Left lobe of liver (tissue), 2 donors: Measurements from ENCODE around the gene PPP1R9B. TPM values are rescaled to one million over a fixed set of nuclear protein-coding genes. Genes with fewer than 3 reads are reported as not detected.

Source experiments
- ATAC-seq: fragments of 200-7000 bp; cut with Tn5 transposase; one replicate; pipeline ENCODE4 v1.9.1; 2020; ENCODE audit warnings: mild to moderate bottlenecking, moderate library complexity
- DNase-seq: peaks from one replicate; pipeline ENCODE4 v3.0.0-alpha.2; 2020; ENCODE audit warnings: low spot score
- total RNA-seq: library from RNA; stranded (reverse); gene quantifications from one replicate; pipeline ENCODE4 v1.2.1, GENCODE V29; 2021
- donor health status: DM: no; HTN: no; CAD: no; lungs with moderate emphysema.
- donor health status: DM: no; HTN: yes; CAD: no.

Gene PPP1R9B, protein sequence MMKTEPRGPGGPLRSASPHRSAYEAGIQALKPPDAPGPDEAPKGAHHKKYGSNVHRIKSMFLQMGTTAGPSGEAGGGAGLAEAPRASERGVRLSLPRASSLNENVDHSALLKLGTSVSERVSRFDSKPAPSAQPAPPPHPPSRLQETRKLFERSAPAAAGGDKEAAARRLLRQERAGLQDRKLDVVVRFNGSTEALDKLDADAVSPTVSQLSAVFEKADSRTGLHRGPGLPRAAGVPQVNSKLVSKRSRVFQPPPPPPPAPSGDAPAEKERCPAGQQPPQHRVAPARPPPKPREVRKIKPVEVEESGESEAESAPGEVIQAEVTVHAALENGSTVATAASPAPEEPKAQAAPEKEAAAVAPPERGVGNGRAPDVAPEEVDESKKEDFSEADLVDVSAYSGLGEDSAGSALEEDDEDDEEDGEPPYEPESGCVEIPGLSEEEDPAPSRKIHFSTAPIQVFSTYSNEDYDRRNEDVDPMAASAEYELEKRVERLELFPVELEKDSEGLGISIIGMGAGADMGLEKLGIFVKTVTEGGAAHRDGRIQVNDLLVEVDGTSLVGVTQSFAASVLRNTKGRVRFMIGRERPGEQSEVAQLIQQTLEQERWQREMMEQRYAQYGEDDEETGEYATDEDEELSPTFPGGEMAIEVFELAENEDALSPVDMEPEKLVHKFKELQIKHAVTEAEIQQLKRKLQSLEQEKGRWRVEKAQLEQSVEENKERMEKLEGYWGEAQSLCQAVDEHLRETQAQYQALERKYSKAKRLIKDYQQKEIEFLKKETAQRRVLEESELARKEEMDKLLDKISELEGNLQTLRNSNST
- 18.1 TPM for total RNA-seq

DNA sequence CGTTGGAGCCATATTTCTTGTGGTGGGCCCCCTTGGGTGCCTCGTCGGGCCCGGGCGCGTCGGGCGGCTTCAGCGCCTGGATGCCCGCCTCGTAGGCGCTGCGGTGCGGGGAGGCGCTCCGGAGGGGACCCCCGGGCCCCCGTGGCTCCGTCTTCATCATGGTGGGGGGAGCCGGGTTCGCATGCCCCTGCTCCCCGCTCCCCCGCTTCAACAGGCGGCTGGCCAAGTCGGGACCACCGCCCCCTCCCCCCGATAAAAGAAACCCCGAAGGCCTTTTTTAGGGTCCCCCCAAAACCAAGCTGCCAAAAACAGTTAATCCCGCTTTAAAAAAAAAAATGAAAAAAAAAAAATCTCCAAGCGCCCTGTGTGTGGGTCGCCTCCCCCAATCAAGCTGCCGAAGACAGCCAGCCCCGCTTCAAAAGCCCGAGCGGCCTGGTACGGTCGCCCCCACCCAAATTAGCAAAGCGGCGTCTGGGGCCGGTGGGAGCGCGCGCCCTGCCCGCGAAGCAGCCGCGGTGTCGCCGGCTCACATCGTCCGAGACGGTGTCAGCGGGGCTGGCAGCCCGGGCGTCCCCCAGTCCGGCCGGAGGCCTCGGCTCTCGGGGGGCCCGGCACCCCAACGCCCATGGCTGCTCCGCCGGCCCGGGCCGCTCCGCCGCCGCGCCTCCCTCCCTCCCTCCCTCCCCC, at the start of gene PPP1R9B:
Gene PPP1R9B (minus strand): TSS at position 324 of the 687 bp plus-strand sequence. CDS start 164 bp downstream, at position 160.
- no peak for DNase-seq
- ATAC-seq = no peak

DNA sequence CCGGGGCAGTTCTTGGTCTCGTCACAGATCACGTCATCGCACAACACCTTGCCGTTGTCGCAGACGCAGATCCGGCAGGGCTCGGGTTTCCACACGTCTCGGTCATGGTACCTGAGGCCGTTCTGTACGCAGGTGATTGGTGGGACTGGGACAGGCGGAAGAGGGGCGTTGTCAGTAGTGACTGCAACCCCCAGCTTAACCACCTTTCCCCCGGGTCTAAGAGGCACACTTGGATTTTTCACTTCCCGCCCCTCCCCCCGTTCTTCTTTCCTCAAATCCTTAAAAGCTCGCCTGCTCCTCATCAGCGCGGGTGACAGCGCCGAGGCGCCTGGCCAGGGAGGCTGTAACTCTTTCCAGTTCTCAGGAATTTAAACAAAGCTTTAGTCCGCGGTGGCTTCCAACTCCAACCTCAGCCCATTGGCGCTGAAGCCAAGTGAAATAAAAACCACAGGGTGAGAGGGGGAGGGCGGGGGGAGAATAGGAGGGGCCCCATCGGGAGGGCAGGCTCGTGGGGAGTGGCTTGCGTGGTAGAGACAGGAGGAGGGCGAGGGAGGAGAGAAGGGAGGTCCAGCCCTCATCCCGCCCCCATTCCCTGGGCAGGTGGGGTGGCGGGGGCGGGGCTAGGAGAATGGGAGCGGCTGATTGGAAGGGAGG, 49.5 kb upstream of the PPP1R9B start:
- ATAC-seq = peak; percentile 90

DNA sequence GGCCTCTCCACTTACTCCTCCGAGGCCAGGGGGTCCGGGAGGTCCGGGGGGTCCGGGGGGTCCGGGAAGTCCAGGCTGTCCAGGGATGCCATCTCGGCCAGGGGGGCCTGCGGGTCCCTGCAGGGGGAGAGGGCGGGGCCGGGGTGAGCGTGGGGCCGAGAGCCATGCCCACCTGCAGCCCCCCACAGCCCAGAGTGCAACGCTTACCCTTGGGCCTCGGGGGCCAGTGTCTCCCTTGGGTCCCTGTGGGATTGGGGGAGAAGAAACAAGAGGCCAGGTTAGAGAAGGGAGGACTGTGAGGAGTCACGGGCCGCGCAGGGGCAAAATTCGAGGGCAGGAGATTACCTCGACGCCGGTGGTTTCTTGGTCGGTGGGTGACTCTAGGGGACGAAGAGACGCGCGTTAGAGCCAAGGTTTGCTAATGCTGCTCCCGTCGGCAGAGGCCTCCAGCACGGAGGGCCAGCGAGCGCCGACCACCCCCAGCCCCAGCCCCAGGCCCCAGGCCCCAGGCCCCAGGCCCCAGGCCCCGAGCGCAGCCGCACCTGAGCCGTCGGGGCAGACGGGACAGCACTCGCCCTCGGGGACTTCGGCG, 48.8 kb upstream of the PPP1R9B start:
- DNase-seq (no peak), ATAC-seq (no peak)

More for the DNA sequence above, 49.5 kb upstream of the PPP1R9B start:
- peak; percentile 89 for DNase-seq

DNA sequence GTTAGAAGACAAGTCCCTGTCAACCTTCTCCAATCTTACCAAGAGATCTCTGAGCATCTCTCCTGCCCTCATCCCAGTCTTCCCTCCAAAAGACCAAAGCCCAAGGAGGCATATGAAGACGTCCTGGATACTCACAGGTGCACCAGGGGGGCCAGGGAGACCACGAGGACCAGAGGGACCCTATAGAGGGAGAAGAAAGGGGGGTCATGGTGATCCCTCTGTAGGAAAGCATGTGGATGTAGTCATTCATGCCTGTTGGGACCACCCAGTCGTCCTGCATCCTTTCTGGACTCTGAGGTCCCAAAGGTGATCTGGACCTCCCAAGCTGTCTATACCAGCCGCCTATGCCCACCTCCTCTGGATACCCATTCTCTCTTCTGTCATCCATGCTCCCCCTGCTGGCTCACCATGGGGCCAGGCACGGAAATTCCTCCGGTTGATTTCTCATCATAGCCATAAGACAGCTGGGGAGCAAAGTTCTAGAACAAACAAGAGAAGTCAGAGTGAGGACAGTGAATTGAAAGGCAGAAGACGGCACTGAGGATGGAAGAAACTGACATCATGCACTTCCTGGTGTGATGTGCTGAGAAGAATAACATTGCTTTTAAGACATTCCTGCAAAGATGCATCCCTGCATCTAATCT, 47.7 kb upstream of the PPP1R9B start:
- DNase-seq = peak; percentile 65

DNA sequence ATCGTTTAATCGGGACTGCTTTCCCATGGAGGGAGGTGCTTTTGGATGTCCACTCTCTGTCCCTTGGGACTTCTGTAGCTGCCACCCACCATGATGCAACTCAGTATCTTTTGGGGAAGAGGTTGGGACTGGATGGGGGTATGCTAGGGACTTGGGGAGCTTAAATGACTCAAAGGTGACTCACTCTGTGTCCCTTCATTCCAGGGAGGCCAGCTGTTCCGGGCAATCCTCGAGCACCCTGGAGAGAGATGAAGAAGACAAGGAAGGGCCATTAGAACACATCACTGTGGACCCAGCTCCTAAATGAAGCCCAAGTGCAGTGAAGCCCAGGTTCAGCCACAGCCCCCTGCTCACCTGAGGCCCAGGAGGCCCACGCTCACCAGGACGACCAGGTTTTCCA, 46.3 kb upstream of the PPP1R9B start:
- no peak for ATAC-seq
- DNase-seq = no peak

More for the DNA sequence above, 47.7 kb upstream of the PPP1R9B start:
- peak; percentile 32 for ATAC-seq

DNA sequence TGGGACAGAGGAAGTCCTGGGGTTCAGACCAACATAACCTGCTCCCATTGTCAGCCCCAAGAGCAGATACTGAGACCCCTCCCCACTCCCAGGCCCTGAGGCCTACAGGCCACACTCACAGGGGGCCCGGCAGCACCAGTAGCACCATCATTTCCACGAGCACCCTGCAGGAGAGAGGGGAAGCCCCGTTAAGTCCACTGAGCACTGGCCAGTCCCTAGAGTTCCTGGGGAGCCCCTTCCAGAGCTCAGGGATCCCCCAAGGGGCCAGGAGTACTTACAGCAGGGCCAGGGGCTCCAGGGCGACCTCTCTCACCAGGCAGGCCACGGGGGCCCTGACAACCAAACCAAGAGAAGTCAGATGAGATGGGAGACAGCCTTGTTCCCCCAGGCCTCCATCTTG, 45.6 kb upstream of the PPP1R9B start:
- no peak for DNase-seq

DNA sequence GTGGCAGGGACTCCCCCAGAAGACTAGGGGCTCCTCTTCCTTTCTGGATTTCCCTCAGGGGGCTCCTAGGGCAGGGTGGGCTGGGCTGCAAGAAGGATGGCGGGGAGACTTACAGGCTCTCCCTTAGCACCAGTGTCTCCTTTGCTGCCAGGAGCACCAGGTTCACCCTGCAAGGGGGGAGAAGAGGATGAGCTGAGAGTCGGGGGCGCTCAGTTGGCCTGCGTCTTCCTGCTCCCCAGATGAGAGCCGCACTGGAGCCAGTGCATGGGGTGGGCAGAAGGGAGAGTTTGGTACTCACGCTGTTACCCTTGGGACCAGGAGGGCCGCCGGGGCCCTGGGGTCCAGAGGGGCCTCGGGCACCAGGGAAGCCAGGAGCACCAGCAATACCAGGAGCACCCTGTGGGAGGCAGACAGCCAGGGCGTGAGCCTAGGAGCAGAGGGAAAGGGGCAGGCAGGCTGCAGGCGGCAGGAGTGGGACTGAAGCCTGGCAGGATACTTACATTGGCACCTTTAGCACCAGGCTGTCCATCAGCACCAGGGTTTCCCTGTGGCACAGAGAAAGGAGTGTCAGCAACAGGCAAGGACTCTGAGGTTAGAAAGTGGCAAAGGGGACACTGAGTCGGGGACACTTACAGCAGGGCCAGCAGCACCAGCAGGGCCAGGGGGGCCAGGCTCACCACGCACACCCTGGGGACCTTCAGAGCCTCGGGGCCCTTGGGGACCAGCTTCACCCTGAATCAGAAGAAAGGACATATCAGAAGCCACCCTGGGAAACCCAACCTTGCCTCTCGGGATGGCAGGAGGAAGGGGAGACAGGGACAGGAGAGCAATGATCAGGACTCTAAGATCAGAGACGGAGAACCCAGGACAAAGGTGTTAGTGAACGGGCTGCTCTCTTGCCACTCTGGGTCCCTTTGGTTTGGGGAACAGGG, 44.7 kb upstream of the PPP1R9B start:
- DNase-seq (no peak), ATAC-seq (no peak)

More for the DNA sequence above, 45.6 kb upstream of the PPP1R9B start:
- no peak for ATAC-seq

DNA sequence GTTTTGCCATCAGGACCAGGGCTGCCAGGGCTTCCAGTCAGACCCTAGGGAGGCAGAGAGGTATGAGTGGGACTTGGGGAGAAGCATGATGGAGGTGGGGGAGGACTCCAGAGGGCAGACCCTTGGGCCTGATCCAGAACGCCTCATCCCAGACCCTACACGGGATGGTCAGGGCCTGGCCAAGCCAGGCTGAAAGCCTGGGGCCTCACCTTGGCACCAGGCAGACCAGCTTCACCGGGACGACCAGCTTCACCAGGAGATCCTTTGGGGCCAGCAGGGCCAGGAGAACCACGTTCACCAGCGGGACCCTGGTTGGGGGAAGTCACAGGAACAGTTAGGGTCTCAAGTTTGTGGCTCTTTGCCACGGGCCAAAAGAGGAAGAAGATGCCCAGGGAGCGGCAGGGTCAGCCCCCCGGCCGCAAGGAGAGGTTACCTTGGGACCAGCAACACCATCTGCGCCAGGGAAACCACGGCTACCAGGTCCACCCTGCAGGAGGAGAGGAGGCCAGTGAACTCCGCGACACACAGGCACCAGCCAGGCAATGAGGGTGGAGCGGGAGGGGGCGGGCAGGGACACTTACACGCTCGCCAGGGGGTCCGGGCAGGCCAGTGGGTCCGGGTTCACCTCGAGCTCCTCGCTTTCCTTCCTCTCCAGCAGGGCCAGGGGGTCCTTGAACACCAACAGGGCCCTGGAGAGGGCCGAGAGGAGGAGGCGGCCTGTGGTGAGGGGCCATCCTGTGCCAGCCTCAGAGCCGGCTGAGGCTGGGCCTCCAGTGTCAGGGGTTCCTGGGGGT, 43.9 kb upstream of the PPP1R9B start:
- DNase-seq = no peak
- no peak for ATAC-seq

DNA sequence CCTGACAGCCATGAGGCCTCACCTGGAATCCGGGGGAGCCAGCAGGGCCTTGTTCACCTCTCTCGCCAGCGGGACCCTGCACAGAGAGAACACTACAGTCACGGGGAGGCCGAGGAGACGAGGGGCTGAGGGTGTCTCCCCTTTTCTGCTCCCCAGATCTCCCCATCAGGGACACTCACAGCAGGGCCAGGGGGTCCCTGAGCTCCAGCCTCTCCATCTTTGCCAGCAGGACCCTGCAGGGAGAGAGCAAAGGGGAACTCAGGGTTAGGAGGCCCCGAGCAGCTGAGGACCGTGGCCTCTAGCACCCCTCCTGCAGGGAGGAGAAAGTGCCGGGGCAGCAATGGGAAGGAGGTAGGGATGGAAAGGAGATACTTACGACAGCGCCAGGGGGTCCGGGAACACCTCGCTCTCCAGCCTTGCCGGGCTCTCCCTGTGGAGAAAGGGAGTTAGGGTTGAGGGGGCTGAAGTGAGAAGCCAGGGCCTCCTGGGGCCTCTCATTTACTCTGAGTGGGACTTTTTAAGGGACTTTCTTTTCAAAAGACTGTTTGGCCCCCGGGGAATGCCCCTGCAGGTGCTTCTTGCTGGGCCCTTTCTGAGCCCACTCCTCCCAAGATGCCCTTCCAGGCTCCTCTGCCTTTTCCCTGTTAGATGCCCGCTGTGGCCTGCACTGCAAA, 42.3 kb upstream of the PPP1R9B start:
- ATAC-seq (no peak), DNase-seq (no peak)

DNA sequence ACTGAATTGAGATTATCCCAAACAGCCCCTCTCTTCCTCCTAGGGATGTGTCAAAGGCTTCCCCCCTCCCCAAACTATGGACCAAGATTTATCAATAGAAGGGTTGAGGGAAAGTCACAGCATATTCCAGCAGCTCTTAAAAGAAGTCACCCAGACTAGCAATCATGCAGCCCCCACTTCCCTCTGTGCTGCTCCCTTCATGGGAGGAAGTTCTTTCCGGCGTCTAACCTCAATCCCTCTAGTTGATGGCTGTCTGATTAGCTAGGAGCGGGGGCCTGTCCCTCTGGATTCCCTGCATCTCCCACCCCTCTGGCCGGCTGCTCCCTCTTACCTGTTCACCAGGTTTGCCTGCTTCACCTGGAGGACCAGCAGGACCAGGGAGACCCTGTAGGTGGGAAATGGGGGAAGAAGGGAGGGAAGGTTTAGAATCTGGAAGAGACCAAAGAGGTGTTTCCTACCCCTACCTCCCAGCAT, 41.7 kb upstream of the PPP1R9B start:
- DNase-seq = no peak
- ATAC-seq = no peak

DNA sequence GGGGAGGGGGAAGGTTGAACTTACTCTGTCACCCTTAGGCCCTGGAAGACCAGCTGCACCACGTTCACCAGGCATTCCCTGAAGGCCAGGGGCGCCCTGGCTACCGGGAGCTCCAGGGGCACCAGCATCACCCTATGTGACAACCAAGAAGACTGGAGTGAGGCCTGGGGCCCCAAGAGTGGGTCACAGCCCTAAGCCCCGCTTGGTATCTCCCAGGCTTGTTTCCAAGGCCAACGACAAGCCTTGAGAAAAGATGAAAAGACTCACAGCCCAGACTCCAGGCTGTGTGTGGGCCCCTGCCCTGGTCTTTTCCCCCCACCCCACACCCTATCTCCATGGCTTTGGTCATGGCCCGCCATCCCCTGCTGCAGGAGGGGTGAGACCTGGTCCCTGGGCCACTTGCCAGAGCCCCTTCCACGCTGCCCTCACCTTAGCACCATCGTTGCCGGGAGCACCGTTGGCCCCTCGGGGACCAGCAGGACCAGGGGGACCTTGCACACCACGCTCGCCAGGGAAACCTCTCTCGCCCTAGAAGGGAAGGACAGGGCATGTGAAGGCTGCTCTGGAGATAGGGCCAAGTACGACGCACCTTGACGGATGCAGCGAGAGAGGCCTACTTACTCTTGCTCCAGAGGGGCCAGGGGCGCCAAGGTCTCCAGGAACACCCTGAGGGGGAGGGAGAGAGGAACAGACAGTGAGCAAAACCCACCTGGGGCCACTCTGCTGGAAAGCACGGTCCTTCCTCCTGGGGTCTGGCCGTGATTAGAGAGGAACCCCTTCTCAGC, 41.1 kb upstream of the PPP1R9B start:
- DNase-seq = no peak

DNA sequence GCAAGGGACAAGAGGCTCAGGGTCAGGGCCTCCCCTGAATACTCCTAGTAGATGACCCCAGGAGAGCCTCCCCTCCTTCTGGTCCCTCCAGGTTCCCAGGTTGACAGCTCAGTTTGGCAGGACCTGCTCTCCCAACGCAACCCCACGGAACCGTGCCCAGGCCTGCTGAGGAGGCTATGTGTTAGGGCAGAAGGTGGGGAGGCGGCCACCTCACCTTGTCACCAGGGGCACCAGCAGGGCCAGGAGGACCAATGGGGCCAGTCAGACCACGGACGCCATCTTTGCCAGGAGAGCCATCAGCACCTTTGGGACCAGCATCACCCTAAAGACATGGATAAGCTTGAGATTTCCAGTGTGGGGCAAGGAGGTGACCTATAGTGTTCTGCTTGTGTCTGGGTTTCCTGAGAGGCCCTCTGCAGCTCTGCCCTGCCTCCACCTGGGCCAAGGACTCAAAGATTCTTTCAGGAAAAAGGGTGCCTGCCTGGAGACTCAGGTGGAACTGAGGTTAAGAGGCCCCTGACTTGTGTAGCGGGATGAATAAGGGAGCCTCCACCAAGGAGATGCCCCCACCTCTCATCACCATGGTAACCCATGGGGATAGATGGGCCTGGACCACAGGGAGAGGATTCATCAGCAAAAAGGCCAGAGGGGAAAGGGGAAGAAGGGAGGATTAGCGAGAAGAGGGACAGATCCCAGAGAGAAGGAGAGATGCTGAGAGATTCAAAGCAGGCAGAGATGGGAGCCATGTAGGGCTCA, 40.3 kb upstream of the PPP1R9B start:
- DNase-seq = no peak

More for the DNA sequence above, 41.1 kb upstream of the PPP1R9B start:
- no peak for ATAC-seq

DNA sequence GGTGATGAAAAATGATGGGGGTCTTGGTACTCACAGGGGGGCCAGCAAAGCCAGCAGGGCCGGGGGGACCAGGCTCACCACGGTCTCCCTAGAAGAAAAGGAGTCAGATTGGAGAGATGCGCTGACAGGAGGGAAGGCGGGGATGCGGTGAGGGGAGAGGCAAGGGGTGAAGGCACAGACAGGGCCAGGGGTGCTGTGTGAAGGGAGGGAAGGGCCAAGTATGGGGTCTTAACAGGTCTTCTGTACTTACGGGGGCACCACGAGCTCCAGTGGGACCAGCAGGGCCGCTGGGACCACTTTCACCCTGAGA, 39.8 kb upstream of the PPP1R9B start:
- ATAC-seq = no peak
- DNase-seq = no peak

More for the DNA sequence above, 40.3 kb upstream of the PPP1R9B start:
- no peak for ATAC-seq

DNA sequence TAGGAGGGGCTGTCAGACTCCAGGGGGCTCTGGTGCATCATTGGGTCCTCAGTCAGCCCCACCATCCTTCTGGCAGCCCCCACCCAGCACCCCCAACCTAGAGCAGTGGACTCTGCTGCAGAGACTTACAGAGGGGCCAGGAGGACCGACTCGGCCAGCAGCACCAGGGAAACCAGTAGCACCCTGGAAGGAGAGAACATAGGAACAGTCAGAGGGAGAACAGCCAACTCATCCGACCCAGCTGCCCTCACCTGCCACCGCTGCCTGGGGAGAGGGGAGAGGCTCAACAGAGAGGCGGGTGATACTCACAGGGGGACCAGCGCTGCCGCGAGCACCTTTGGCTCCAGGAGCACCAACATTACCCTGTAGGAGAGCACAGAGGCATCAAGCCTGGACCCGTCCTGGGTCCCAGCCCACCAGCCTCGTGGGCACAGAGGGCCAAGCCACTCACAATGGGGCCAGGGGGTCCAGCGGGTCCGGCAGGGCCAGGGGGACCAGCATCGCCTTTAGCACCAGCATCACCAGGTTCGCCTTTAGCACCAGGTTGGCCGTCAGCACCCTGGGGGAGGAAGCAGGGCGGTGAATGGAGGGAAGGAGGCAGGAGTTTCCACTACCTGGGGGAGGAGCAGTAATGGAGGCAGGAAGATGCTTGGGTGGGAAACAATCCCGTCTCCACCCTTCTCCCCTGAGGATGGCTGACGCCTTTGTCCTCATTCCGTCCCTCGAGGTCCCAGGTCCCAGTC, 39.2 kb upstream of the PPP1R9B start:
- ATAC-seq = no peak
- DNase-seq = no peak

DNA sequence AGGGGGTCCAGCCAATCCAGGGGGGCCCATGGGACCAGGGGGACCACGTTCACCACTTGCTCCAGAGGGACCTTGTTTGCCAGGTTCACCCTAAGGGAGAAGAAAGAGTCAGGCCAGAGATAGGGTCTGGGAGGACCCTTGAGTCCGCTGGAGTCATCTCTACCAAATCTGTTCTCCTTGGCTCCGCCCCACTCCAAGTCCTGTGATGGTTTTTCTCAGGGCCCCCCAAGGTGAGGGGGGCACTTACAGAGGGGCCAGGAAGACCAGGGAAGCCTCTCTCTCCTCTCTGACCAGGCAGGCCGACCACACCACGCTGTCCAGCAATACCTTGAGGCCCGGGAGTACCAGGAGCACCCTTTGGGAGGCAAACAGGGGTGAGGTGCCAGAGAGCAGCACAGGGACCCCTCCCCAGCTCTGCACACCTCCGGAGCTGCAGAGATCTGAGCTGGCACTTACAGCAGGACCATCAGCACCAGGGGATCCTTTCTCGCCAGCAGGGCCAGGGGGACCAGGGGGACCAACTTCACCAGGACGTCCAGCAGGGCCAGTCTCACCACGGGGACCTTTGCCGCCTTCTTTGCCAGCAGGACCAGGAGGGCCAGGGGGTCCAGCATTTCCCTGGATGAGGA, 38.6 kb upstream of the PPP1R9B start:
- ATAC-seq = no peak
- no peak for DNase-seq
